HEK293T (cell line): Measurements from ENCODE around the gene ZBTB2.

Source experiments
- ARNT ChIP-seq: fragments of 450-650 bp; IDR thresholded peaks from 2 replicates; pipeline ENCODE4 v1.6.1; 2017; ENCODE audit warnings: mild to moderate bottlenecking
- BHLHE40 ChIP-seq: fragments of 450-650 bp; IDR thresholded peaks from 2 replicates; pipeline ENCODE4 v1.6.1; 2016; ENCODE audit warnings: mild to moderate bottlenecking, moderate library complexity, borderline replicate concordance
- CTBP1 ChIP-seq: fragments of 450-650 bp; IDR thresholded peaks from 2 replicates; pipeline ENCODE4 v1.6.1; 2016; ENCODE audit warnings: borderline replicate concordance
- FOXA1 ChIP-seq: fragments of 450-650 bp; IDR thresholded peaks from 2 replicates; pipeline ENCODE4 v1.6.1; 2016; ENCODE audit warnings: mild to moderate bottlenecking
- L3MBTL2 ChIP-seq: fragments of 450-650 bp; conservative IDR thresholded peaks from 2 replicates; pipeline ENCODE4 v1.6.1; 2016; ENCODE audit warnings: mild to moderate bottlenecking
- NFRKB ChIP-seq: fragments of 450-650 bp; IDR thresholded peaks from 2 replicates; pipeline ENCODE4 v1.6.1; 2016; ENCODE audit warnings: mild to moderate bottlenecking, moderate library complexity
- SUZ12 ChIP-seq: fragments of 450-650 bp; IDR thresholded peaks from 2 replicates; pipeline ENCODE4 v1.6.1; 2016; ENCODE audit warnings: mild to moderate bottlenecking
- ZNF384 ChIP-seq: fragments of 450-650 bp; IDR thresholded peaks from 2 replicates; pipeline ENCODE4 v1.6.1; 2016

- TF ChIP-seq SUZ12 (no peak), CTBP1 (no peak), ARNT (no peak), L3MBTL2 (no peak), NFRKB (no peak), FOXA1 (no peak), ZNF384 (no peak), BHLHE40 (no peak)
Measured at GRCh38 chr6:151380848-151381205, 10.5 kb downstream of the ZBTB2 start.
